Keratinocyte (primary cell): Measurements from ENCODE around the gene CECR2. TPM values are rescaled to one million over a fixed set of nuclear protein-coding genes. Genes with fewer than 3 reads are reported as not detected.
"Not testable (repeated sequence)": the region's sequence is repeated elsewhere in the genome, so short reads cannot be mapped to it uniquely, and the experiment has no call there.

Experiments
- DNase-seq: peaks from one replicate; pipeline ENCODE4 v3.0.0-alpha.2; 2011; ENCODE audit warnings: low read depth, missing footprints, low spot score
- FAIRE-seq: peaks from 2 replicates; lab custom pipeline; 2011; peaks lifted over from hg19 to GRCh38; lab: Jason Lieb, UNC
- H2AFZ ChIP-seq: 2 replicates; pipeline ENCODE4 v1.6.0; 2012; ENCODE audit warnings: low read length, control low read depth, inconsistent platforms; ENCODE audit not compliant: control insufficient read depth
- H3K27ac ChIP-seq: 2 replicates; pipeline ENCODE4 v1.5.1; 2011; ENCODE audit warnings: low read length; ENCODE audit not compliant: control insufficient read depth, insufficient read depth
- H3K27me3 ChIP-seq: 3 replicates; pipeline ENCODE4 v1.6.0; 2011; ENCODE audit warnings: low read length; ENCODE audit not compliant: control insufficient read depth, insufficient read depth; ENCODE audit errors: extremely low read depth
- H3K36me3 ChIP-seq, 2 experiments: 2 replicates in 1 of 2; 3 replicates in 1 of 2; pipeline ENCODE4 v1.5.1; 2011; ENCODE audit warnings: low read length in 2 of 2, mild to moderate bottlenecking in 1 of 2; ENCODE audit not compliant: control insufficient read depth in 2 of 2, insufficient read depth in 2 of 2; ENCODE audit errors: extremely low read depth in 1 of 2
- H3K4me1 ChIP-seq: 3 replicates; pipeline ENCODE4 v1.5.1; 2011; ENCODE audit warnings: low read length; ENCODE audit not compliant: control insufficient read depth, insufficient read depth; ENCODE audit errors: extremely low read depth
- H3K4me2 ChIP-seq: 3 replicates; pipeline ENCODE4 v1.6.0; 2011; ENCODE audit warnings: low read depth, low read length; ENCODE audit not compliant: control insufficient read depth, insufficient read depth; ENCODE audit errors: extremely low read depth
- H3K4me3 ChIP-seq, 3 experiments: fragments of 200-600 bp in 1 of 3; sonication (generic) in 1 of 3; 2 replicates in 2 of 3; 3 replicates in 1 of 3; pipeline ENCODE4 v1.5.1; 2011 to 2016; ENCODE audit warnings: low read length in 3 of 3, mild to moderate bottlenecking in 3 of 3, control low read depth in 2 of 3, inconsistent platforms in 1 of 3, low read depth in 1 of 3, mixed read lengths in 1 of 3, mixed run types in 1 of 3, moderate library complexity in 1 of 3; ENCODE audit not compliant: control insufficient read depth in 2 of 3, insufficient read depth in 2 of 3; ENCODE audit errors: extremely low read depth in 1 of 3
- H3K79me2 ChIP-seq: 2 replicates; pipeline ENCODE4 v1.6.0; 2012; ENCODE audit warnings: low read length; ENCODE audit not compliant: control insufficient read depth, insufficient read depth
- H3K9ac ChIP-seq: 3 replicates; pipeline ENCODE4 v1.6.0; 2011; ENCODE audit warnings: low read length; ENCODE audit not compliant: control insufficient read depth, insufficient read depth; ENCODE audit errors: extremely low read depth
- H3K9me1 ChIP-seq: 3 replicates; pipeline ENCODE4 v1.6.0; 2011; ENCODE audit warnings: low read length; ENCODE audit not compliant: control insufficient read depth, insufficient read depth; ENCODE audit errors: extremely low read depth
- H3K9me3 ChIP-seq: 2 replicates; pipeline ENCODE4 v1.5.1; 2012; ENCODE audit warnings: low read depth, low read length; ENCODE audit not compliant: control insufficient read depth
- H4K20me1 ChIP-seq: 3 replicates; pipeline ENCODE4 v1.6.0; 2011; ENCODE audit warnings: low read length; ENCODE audit not compliant: control insufficient read depth, insufficient read depth; ENCODE audit errors: extremely low read depth
- EZH2 ChIP-seq: IDR thresholded peaks from one replicate; pipeline ENCODE4 v1.6.1; 2012; ENCODE audit warnings: inconsistent platforms, mild to moderate bottlenecking, low read length, moderate library complexity
- dilution Hi-C: fragments of 300-500 bp; cut with MboI; formaldehyde crosslinking; loops from one replicate; pipeline ENCODE4 v1.7.0; 2020; ENCODE audit warnings: low sequenced_read_pairs; ENCODE audit not compliant: extremely low pct_ligation_motif_present
- polyA plus RNA-seq, 5 experiments: library from polyadenylated mRNA; depleted of rRNA in 3 of 5; stranded (reverse) in 3 of 5; stranded (forward) in 1 of 5; unstranded in 1 of 5; fragments of >200 nt; gene quantifications; 1 replicate in 1 of 5; 2 replicates in 3 of 5; 3 replicates in 1 of 5; pipeline versions ENCODE4 v1.2.1 to v1.2.3, GENCODE V29; 2011 to 2012; ENCODE audit warnings: missing spikeins in 2 of 5, low read depth in 1 of 5, low replicate concordance in 1 of 5
- TF ChIP-seq, protein P1 (sequence below), 3 experiments: IDR thresholded peaks in 1 of 3; conservative IDR thresholded peaks in 1 of 3; optimal IDR thresholded peaks in 1 of 3; 2 replicates in 2 of 3; 3 replicates in 1 of 3; pipeline versions ENCODE3 to v1.5.1; 2011; ENCODE audit warnings: low read length in 3 of 3, mild to moderate bottlenecking in 3 of 3, moderate library complexity in 2 of 3, control low read depth in 1 of 3, inconsistent platforms in 1 of 3; ENCODE audit not compliant: insufficient read depth in 2 of 3; ENCODE audit errors: extremely low read depth in 1 of 3

The CECR2 gene
- polyA plus RNA-seq, 1 donor (not counting 4 experiments of a cell fraction or from before 2014, with no cell fraction given): not detected

GRCh38 chr22:17563936-17564391, 194.7 kb downstream of the CECR2 start:
- TF ChIP-seq, protein P1, sequence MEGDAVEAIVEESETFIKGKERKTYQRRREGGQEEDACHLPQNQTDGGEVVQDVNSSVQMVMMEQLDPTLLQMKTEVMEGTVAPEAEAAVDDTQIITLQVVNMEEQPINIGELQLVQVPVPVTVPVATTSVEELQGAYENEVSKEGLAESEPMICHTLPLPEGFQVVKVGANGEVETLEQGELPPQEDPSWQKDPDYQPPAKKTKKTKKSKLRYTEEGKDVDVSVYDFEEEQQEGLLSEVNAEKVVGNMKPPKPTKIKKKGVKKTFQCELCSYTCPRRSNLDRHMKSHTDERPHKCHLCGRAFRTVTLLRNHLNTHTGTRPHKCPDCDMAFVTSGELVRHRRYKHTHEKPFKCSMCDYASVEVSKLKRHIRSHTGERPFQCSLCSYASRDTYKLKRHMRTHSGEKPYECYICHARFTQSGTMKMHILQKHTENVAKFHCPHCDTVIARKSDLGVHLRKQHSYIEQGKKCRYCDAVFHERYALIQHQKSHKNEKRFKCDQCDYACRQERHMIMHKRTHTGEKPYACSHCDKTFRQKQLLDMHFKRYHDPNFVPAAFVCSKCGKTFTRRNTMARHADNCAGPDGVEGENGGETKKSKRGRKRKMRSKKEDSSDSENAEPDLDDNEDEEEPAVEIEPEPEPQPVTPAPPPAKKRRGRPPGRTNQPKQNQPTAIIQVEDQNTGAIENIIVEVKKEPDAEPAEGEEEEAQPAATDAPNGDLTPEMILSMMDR (optimal IDR thresholded peaks at IDR 0.05 in 1 of 3, IDR thresholded peaks at IDR 0.05 in 1 of 3, conservative IDR thresholded peaks at IDR 0.05 in 1 of 3; ENCODE audit: extremely low read depth in 1 of 3, insufficient read depth in 2 of 3, low read length in 3 of 3): no peak
- TF ChIP-seq EZH2: no peak
- DNase-seq (no peak), FAIRE-seq (no peak)
- H3K27ac ChIP-seq: no peak overlapping the region
- H3K79me2 ChIP-seq: no peaks in the 10 kb centered on the region
- no peak overlapping the region for H3K4me3 ChIP-seq
- no peaks in the 10 kb centered on the region for H4K20me1 ChIP-seq
- no peaks in the 10 kb centered on the region for H3K9me1 ChIP-seq
- H3K27me3 ChIP-seq: no peaks in the 10 kb centered on the region
- H3K4me1 ChIP-seq: no peaks in the 10 kb centered on the region
- dilution Hi-C loops: no loop called here
- H2AFZ ChIP-seq: no peak overlapping the region
- H3K36me3 ChIP-seq: no peaks in the 10 kb centered on the region
- no peak overlapping the region for H3K9ac ChIP-seq
- H3K4me2 ChIP-seq: no peak overlapping the region
- no peaks in the 10 kb centered on the region for H3K9me3 ChIP-seq

GRCh38 chr22:17566016-17566687, 196.9 kb downstream of the CECR2 start:
- FAIRE-seq, H3K36me3 ChIP-seq, H3K27me3 ChIP-seq, dilution Hi-C loops, H3K79me2 ChIP-seq, DNase-seq, H3K4me3 ChIP-seq, H3K27ac ChIP-seq, H4K20me1 ChIP-seq, H3K9ac ChIP-seq, H3K9me3 ChIP-seq, H3K4me2 ChIP-seq, H2AFZ ChIP-seq, H3K9me1 ChIP-seq: not testable (repeated sequence)
- H3K4me1 ChIP-seq: peaks cover 12% of the 10 kb centered on the region

DNA sequence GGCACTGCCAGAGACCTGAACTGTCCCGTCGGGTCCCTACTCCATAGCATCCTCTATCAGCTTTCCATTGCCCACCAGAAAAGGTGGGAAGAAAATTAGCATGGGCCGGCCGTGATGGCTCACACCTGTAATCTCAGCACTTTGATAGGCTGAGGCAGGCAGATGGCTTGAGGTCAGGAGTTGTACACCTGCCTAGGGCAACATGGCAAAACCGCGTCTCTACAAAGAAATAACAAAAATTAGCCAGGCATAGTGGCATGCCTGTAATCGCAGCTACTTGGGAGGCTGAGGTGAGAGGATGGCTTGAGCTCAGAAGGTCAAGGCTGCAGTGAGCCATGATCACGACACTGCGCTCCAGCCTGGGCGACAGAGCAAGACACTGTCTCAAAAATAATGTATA, 197.5 kb downstream of the CECR2 start:
- no peaks in the 10 kb centered on the region for H3K9me3 ChIP-seq
- no peak for TF ChIP-seq EZH2
- TF ChIP-seq, protein P1 (optimal IDR thresholded peaks at IDR 0.05 in 1 of 3, IDR thresholded peaks at IDR 0.05 in 1 of 3, conservative IDR thresholded peaks at IDR 0.05 in 1 of 3; ENCODE audit: extremely low read depth in 1 of 3, insufficient read depth in 2 of 3, low read length in 3 of 3): no peak
- no peak overlapping the region for H3K27ac ChIP-seq
- H3K9me1 ChIP-seq: no peaks in the 10 kb centered on the region
- no peak overlapping the region for H3K4me2 ChIP-seq
- H2AFZ ChIP-seq: no peak overlapping the region
- no peak for FAIRE-seq
- H4K20me1 ChIP-seq: no peaks in the 10 kb centered on the region
- no peaks in the 10 kb centered on the region for H3K79me2 ChIP-seq
- no peak overlapping the region for H3K9ac ChIP-seq
- dilution Hi-C loops: no loop called here
- peaks cover 18% of the 10 kb centered on the region for H3K4me1 ChIP-seq
- no peak for DNase-seq
- H3K27me3 ChIP-seq: no peaks in the 10 kb centered on the region
- no peaks in the 10 kb centered on the region for H3K36me3 ChIP-seq
- H3K4me3 ChIP-seq: no peak overlapping the region
